ENCODE results near the gene PLK3. TPM values are rescaled to one million over a fixed set of nuclear protein-coding genes. Genes with fewer than 3 reads are reported as not detected.

PLK3 gene
- total and polyA plus RNA-seq, 2 experiments from 2014 or later = 18.2 to 40.1 TPM

- no peak overlapping the region for H3K4me3 ChIP-seq
- H3K4me1 ChIP-seq (ENCODE audit: insufficient read depth) = peaks cover 6% of the 10 kb centered on the region
- H3K27me3 ChIP-seq = no peaks in the 10 kb centered on the region
- no peaks in the 10 kb centered on the region for H3K9me2 ChIP-seq (replicated peaks; ENCODE audit: insufficient read depth)
- H4K20me1 ChIP-seq (ENCODE audit: insufficient read depth, poor library complexity, severe bottlenecking) = peaks cover 25% of the 10 kb centered on the region
- H3K79me2 ChIP-seq = peaks cover 34% of the 10 kb centered on the region
- no peaks in the 10 kb centered on the region for H3K9me3 ChIP-seq (ENCODE audit: low read depth)
- 86% methylated on average over 13 of the region's 13 CpGs for WGBS (ENCODE audit: low lambda C conversion rate, missing lambda C conversion rate)
- no peak overlapping the region for H3K27ac ChIP-seq
- peak overlapping the region; percentile 90 for H3K4me2 ChIP-seq
- no peak for DNase-seq (ENCODE audit: low spot score)
- H3K36me3 ChIP-seq (replicated peaks; ENCODE audit: insufficient read depth, low read depth) = no peaks in the 10 kb centered on the region
- TF ChIP-seq EZH2phosphoT487 (IDR thresholded peaks at IDR 0.05; ENCODE audit: low read depth, severe bottlenecking, unreplicated experiment) (no peak), CTCF (IDR thresholded peaks at IDR 0.05; ENCODE audit: poor library complexity) (no peak), EZH2 (IDR thresholded peaks at IDR 0.05; ENCODE audit: borderline replicate concordance) (no peak)
- no peak overlapping the region for H2AFZ ChIP-seq
These were observed 22.1 kb upstream of the PLK3 start for GRCh38 chr1:44777969-44778635.

GRCh38 chr1:44778705-44779576 lies 21.2 kb upstream of the PLK3 start:
- Histone ChIP-seq H3K79me2 (peaks cover 34% of the 10 kb centered on the region), H3K4me2 (peak overlapping the region; percentile 90), H3K4me3 (no peak overlapping the region), H3K4me1 (ENCODE audit: insufficient read depth) (peaks cover 9% of the 10 kb centered on the region), H4K20me1 (ENCODE audit: insufficient read depth, poor library complexity, severe bottlenecking) (peaks cover 25% of the 10 kb centered on the region), H3K36me3 (replicated peaks; ENCODE audit: insufficient read depth, low read depth) (no peaks in the 10 kb centered on the region), H3K27ac (no peak overlapping the region), H3K27me3 (no peaks in the 10 kb centered on the region), H3K9me2 (replicated peaks; ENCODE audit: insufficient read depth) (no peaks in the 10 kb centered on the region), H3K9me3 (ENCODE audit: low read depth) (no peaks in the 10 kb centered on the region), H2AFZ (no peak overlapping the region)
- TF ChIP-seq CTCF (IDR thresholded peaks at IDR 0.05; ENCODE audit: poor library complexity) = no peak
- TF ChIP-seq EZH2 (IDR thresholded peaks at IDR 0.05; ENCODE audit: borderline replicate concordance) = no peak
- no peak for TF ChIP-seq EZH2phosphoT487 (IDR thresholded peaks at IDR 0.05; ENCODE audit: low read depth, severe bottlenecking, unreplicated experiment)
- DNase-seq (ENCODE audit: low spot score) = no peak
- WGBS (ENCODE audit: low lambda C conversion rate, missing lambda C conversion rate) = 98% methylated on average over 6 of the region's 6 CpGs

GRCh38 chr1:44780583-44781121 lies 19.5 kb upstream of the PLK3 start:
- no peak overlapping the region for H3K27ac ChIP-seq
- no peaks in the 10 kb centered on the region for H3K36me3 ChIP-seq (replicated peaks; ENCODE audit: insufficient read depth, low read depth)
- no peak for DNase-seq (ENCODE audit: low spot score)
- H3K4me2 ChIP-seq = no peak overlapping the region
- H3K27me3 ChIP-seq = no peaks in the 10 kb centered on the region
- H3K9me3 ChIP-seq (ENCODE audit: low read depth) = no peaks in the 10 kb centered on the region
- H2AFZ ChIP-seq = no peak overlapping the region
- peaks cover 25% of the 10 kb centered on the region for H4K20me1 ChIP-seq (ENCODE audit: insufficient read depth, poor library complexity, severe bottlenecking)
- no peaks in the 10 kb centered on the region for H3K9me2 ChIP-seq (replicated peaks; ENCODE audit: insufficient read depth)
- peaks cover 20% of the 10 kb centered on the region for H3K4me1 ChIP-seq (ENCODE audit: insufficient read depth)
- H3K4me3 ChIP-seq = no peak overlapping the region
- H3K79me2 ChIP-seq = peaks cover 27% of the 10 kb centered on the region
- WGBS (ENCODE audit: low lambda C conversion rate, missing lambda C conversion rate) = 97% methylated on average over 14 of the region's 14 CpGs
- TF ChIP-seq EZH2phosphoT487 (IDR thresholded peaks at IDR 0.05; ENCODE audit: low read depth, severe bottlenecking, unreplicated experiment) (no peak), CTCF (IDR thresholded peaks at IDR 0.05; ENCODE audit: poor library complexity) (no peak), EZH2 (IDR thresholded peaks at IDR 0.05; ENCODE audit: borderline replicate concordance) (no peak)

Measured in hepatocyte (in vitro differentiated cells).